CD4-positive, alpha-beta T cell treated with Interleukin-4 for 4 hours (primary cell): ENCODE data around the gene SORCS2.

Experiments
- DNase-seq: peaks from one replicate; pipeline ENCODE4 v3.0.0-alpha.2; 2020

SORCS2 gene

DNA sequence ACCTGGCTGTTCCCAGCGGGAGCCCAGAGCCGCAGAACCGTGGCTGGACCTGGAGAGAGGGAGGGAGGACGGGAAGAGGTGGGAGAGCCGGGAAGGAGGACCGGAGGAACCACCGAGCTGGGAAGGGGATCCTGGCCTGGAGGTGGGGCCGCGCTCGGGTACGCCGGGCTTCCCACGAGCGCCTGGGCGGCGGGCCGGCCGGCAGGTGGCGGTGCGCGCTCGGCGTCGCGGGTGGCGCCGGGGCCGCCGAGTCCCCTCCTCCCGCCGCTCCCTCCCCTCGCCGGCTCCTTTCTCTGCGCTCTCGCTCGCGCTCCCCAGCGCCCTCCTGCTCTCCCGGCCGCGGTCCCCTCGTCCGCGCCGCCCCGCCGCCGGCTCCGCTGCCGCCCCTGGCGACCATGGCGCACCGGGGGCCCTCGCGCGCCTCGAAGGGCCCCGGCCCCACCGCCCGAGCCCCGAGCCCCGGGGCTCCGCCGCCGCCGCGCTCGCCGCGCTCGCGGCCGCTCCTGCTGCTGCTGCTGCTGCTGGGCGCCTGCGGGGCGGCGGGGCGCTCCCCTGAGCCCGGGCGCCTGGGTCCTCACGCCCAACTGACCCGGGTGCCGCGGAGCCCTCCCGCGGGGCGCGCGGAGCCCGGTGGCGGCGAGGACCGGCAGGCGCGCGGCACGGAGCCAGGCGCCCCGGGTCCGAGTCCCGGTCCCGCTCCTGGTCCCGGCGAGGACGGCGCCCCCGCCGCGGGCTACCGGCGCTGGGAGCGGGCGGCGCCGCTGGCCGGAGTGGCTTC, at the start of gene SORCS2:
SORCS2 (plus strand) TSS at position 287 of the 778 bp plus-strand sequence.
- DNase-seq = peak; percentile 15

DNA sequence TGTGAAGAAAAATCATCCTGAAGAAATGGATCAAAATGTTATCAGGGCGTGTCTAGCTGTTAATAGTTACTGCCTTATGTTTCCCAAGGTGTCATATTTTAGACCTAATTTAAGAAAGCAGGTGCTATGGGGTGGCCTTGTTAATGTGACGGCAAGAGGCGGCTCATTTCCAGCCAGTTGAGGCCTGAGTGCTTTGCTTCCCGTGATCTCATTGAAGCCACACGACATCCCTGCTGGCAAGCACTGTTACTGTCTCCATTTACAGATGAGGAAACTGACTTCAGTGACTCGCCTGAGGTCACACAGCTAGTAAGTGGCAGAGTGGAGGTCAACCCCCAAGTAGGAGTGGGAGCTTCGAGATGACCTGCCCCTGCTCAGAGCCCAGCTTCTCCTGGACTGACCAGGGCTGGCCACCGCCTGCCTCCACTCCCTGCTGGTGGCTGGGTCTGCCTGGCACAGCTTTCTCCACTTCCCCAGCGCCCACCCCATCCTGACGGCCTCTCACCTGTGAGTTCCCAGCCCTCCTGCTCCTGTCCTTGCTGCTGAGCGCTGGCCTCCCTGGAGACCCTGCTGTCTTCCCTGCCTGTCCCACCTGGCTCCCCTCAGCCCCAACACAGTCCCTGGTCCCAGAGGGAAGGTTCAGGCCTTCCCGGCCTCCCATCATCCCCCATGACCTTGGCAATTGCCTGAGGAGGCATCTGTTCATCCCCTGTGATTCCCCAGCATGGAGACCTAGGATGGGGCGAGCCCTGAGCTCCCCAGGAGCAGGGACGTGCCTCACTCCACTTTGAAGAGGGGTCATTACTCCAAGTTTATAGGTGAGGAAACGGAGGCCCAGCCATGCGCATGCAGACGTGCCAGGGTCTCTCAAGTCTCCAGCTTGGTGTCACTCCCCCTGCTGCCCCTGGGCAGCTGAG, 47.7 kb upstream of the SORCS2 start:
- no peak for DNase-seq

DNA sequence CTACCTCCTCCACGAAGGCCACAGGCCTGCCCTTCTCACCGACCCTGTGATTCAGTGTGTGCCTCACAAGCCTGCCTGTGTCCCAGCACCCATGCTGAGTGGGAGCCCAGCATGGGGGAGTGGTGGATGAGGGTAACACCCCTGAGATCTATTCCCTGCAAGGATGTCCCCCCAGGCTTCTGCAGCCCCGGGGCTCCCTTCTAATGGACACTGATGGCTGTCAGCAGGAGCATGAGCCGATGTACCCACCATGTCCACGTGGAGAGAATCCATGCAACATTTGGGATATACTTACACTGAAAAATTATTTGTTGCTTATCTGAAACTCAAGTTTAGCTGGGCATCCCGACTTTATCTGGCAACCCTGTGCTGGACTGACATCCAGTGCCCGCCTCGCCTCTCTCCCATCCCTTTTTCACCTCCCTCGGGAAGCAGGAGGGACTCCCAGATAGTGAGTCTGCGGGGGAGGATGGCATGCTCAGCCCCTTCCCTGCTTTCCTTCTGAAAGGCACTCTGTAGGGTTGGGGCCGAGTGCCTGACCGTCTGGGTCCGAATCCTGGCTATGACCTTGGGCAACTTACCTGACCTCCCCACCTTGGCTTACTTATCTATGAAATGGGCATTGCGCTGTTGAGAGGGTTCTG, 46.9 kb upstream of the SORCS2 start:
- DNase-seq = no peak

- no peak for DNase-seq
Measured at GRCh38 chr4:7146059-7146785, 46.1 kb upstream of the SORCS2 start.

- DNase-seq = no peak
Measured at GRCh38 chr4:7146786-7147115, 45.6 kb upstream of the SORCS2 start.

- no peak for DNase-seq
Measured at GRCh38 chr4:7147261-7147660, 45.1 kb upstream of the SORCS2 start.

DNA sequence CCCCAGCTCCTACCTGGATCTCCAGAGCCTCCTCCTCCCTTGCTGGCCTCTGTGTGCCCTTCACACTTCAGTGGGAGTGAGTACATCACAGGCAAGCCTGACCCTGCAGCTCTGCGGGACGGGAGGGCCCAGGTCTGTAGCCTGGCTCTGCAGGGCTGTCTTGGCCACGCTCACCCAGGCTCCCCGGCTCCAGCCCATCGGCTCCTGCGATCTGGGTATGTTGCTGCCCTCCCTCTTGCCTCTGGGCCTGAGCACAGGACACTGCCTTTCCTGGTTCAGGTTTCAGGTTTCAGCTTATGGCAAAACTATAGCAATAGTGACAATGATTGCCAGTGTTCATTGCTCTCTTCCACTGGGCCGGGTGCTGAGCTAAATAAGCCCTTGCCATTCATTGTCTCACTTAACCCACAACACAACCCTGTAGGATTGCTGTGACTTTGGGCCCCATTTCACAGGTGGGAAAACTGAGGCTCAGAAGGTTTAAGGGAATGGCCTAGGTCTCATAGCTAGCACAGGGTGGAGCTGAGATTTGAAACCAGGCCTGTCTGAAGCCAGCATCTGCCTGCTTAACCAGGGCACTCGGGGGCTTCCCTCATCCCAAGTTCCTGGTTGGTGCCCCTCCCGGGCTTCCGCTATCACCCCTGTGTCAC, 44.6 kb upstream of the SORCS2 start:
- no peak for DNase-seq

- DNase-seq = no peak
Measured at GRCh38 chr4:7148337-7148736, 44.0 kb upstream of the SORCS2 start.

- DNase-seq = no peak
Measured at GRCh38 chr4:7150036-7150635, 42.2 kb upstream of the SORCS2 start.

- DNase-seq = no peak
Measured at GRCh38 chr4:7151668-7152227, 40.6 kb upstream of the SORCS2 start.

GRCh38 chr4:7153711-7154110, 38.6 kb upstream of the SORCS2 start:
- no peak for DNase-seq

DNA sequence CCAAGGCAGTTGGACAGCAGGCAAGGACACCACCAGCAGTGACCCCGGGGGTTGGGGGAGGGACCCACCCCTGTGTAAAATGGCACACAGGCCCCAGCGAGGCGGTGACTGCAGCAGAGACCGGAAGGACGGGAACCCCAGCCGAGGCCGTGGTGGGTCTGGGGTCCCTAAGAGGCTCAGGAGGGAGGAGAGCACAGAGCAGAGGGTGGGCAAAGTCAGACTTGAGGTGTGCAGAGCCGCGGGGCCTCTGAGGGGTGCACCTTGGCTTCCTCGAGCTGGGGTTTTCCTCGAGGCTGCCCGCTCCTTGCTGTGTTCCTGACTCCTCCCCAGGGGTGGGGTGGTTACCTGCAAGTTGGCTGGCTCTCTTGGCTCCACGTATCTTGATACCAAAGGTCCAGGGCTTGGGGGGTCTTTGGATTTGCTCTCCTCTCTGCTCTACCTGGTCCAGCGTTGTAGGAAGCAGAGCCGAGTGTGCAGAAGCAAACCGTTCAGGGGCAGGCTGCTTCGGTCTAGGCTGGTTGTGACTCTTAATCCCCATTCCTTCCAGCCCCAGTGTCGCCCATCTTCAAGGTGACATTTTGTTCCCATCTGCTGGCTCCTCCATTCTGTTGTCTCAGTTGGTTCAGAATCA, 37.9 kb upstream of the SORCS2 start:
- DNase-seq = no peak

DNA sequence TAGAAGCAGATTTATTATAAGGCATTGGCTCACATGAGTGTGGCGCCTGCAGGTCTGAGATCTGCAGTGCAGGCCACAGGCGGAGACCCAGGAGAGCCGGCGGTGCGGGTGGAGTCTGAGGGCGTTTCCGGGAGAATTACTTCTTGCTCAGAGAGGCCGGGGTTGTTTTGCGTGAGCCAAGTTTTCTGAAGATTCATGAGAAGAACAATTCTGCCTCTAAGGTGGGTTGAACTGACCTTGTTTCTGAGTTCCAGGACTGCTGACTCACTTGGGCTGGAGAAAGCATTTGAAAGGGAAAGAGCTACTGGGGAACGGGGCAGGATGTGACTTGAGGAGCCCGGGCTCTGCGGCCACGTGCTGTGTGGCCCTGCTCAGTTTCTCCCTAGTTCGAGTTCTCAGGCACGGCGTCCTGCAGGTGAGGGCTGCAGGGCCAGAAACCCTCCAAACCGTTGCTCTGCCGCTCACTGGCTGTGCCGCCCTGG, 36.7 kb upstream of the SORCS2 start:
- no peak for DNase-seq

GRCh38 chr4:7156328-7156727, 36.0 kb upstream of the SORCS2 start:
- no peak for DNase-seq

DNA sequence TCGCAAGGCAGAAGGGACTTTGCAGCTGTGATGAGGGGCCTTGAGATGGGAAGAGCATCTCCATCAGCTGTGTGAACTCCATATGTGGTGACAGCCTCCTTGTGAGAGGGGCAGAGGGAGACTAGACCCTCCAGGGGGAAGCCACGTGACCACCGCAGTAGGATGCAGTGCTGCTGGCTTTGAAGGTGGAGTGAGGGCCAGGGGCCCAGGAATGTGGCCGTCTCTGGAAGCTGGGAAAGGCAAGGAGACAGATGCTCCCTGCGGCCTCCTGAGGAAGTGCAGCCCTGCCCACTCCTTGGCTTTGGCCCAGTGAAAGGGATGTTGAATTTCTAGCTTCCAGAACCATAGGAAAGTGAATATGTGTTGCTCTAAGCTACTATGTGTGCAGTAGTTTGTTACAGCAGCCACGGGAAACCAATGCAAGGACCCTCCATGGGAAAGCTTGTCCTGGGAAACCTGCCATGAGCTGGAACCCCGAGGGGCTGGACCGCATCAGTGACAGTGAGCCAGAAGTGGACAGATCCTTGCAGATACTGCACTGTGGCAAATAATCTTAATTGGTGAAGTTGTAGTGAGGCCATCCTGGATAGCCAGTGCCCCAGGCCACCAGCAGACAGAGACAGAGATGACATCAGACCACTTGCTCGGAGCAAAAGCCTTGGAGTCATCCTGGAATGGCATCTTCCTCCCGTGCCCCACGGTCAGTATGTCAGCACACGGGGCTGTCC, 35.4 kb upstream of the SORCS2 start:
- DNase-seq = no peak

GRCh38 chr4:7157666-7158065, 34.7 kb upstream of the SORCS2 start:
- no peak for DNase-seq

DNA sequence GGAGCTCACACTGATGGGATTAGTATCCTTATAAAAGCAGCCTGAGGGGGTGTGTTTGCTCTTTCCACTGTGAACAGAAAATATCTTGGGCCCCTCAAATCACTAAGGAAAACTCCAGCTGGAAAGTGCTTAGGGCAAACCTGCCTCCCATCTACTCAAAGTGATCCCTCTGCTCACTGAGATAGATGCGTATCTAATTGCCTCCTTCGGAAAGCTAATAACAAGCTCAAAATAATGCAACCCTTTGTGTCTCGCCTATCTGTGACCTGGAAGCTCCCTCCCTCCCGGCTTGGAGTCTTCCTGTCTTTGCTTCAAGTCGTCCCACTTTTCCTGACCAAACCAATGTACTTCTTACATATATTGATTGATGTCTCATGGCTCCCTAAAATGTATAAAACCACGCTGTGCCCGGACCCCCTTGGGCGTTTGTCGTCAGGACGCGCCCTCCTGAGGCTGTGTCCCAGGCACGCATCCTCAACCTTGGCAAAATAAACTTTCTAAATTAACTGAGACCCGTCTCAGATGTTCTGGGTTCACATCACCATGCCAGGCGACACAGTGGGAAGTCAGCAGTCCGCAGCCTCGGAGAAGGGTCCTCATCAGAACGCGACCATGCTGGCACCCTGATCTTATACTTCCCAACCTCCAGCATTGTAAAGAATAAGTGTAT, 34.1 kb upstream of the SORCS2 start:
- no peak for DNase-seq

DNA sequence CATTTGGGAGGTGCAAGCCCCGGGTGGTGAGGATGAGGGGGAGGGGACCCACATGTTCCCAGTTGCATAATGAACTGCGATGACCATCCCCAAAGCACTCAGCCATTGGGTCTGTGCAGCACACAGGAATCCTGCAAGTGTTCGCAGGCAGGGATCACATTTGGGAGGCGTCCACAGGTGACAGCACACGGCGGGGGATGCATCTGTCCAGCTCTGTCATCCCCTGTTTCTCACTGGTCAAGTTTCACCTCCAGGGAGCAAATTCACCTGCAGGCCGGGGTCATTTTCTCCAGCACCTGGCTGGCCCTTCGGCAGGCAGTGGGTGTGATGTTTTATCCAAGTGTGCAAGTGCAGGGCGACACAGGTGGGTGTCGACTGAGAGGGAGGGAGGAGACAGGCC, 33.3 kb upstream of the SORCS2 start:
- DNase-seq = no peak

DNA sequence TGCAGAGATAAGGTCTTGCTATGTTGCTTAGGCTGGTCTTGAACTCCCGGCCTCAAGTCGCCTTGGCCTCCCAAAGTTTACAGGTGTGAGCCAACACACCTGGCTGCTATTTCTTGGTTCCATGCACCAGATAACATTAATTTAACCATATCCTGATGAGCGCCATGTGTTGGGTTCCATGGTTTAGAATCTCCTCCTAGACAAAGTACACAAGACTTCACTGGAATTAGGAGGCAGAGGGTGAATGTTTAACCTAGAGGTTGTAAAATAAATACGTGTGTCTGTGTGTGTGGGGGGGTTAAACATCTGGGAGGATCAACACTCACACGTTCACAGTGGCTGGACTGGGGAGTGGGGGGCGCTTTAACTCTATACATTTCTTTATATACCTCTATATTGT, 32.4 kb upstream of the SORCS2 start:
- no peak for DNase-seq

DNA sequence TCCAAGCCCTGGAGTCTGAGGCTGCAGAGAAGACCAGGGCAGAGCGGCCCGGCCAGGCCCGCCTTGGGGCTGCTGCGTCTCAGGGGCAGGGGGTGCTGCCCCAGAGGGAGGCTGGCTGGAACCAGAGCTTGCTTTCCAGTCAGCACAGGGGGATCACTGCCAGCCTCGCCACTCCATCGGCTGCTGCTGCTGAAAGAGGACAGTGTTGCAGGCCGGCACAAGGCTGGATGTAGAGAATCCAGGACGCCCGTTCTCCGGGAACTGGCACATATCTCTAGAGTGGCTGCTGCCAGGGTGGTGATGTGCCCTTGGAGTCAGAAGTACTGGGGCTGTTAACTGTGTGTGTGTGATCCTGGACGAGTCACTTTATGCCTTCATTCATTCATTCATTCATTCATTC, 31.9 kb upstream of the SORCS2 start:
- DNase-seq = no peak
